Ovary (tissue), 3 donors: ENCODE data around the gene EPS8L3.

Experiments
- CTCF ChIP-seq, 3 donors: fragments of 450-650 bp in 2 of 3; fragments of 200-600 bp in 1 of 3; IDR thresholded peaks; one replicate each; pipeline versions ENCODE4 v1.5.1 to v1.8.0; 2016 to 2022; ENCODE audit warnings: antibody characterized with exemption in 3 of 3, mild to moderate bottlenecking in 1 of 3
- EP300 ChIP-seq: sonication (generic); formaldehyde crosslinking; IDR thresholded peaks from one replicate; pipeline ENCODE4 v1.6.1; 2017; ENCODE audit warnings: antibody characterized with exemption
- POLR2A ChIP-seq: fragments of 450-650 bp; IDR thresholded peaks from one replicate; pipeline ENCODE4 v1.6.1; 2017; ENCODE audit warnings: antibody characterized with exemption, mild to moderate bottlenecking, moderate library complexity
- donor health status: DM: no; HTN: no; CAD: no.

- TF ChIP-seq CTCF (IDR thresholded peaks at IDR 0.05), result no peak
- TF ChIP-seq POLR2A, result no peak
- no peak for TF ChIP-seq EP300
These were observed 18.1 kb upstream of the EPS8L3 start for GRCh38 chr1:109781806-109782205.
